HEK293 (cell line): ENCODE results near the gene SART1.
A peak's percentile ranks its signal among the peaks of the same experiment; 100 is the strongest.

ENCODE experiments used
- CTCF ChIA-PET: fragments of 350-600 bp; formaldehyde crosslinking; extraction: SDS; loops from one replicate; lab custom pipeline; 2021; ENCODE audit warnings: antibody characterized with exemption; lab: Yijun Ruan, JAX
- POLR2A ChIA-PET: fragments of 300-600 bp; formaldehyde crosslinking; extraction: SDS; loops from one replicate; lab custom pipeline; 2020; ENCODE audit warnings: antibody characterized with exemption, inconsistent platforms; lab: Yijun Ruan, JAX
- H3K27ac ChIP-seq: fragments of 200-500 bp; sonication (Bioruptor generic); 2 replicates; pipeline ENCODE4 v1.5.1; 2014; ENCODE audit warnings: low read depth, low read length, control low read depth, inconsistent platforms; ENCODE audit errors: extremely low read depth
- H3K36me3 ChIP-seq, 2 experiments: fragments of 200-500 bp in 1 of 2; sonication (Bioruptor generic) in 1 of 2; 1 replicate in 1 of 2; 2 replicates in 1 of 2; pipeline ENCODE4 v1.5.1; 2014 to 2017; ENCODE audit warnings: inconsistent platforms in 2 of 2, low read length in 2 of 2; ENCODE audit not compliant: control insufficient read depth in 2 of 2, insufficient read depth in 1 of 2
- H3K4me1 ChIP-seq: fragments of 200-500 bp; sonication (Bioruptor generic); 2 replicates; pipeline ENCODE4 v1.5.1; 2014; ENCODE audit warnings: mild to moderate bottlenecking, low read length, inconsistent platforms; ENCODE audit not compliant: control insufficient read depth, insufficient read depth
- H3K4me3 ChIP-seq: 2 replicates; pipeline ENCODE4 v1.5.1; 2011; ENCODE audit warnings: low read depth, mild to moderate bottlenecking, control low read depth, low read length, moderate library complexity
- H3K9me3 ChIP-seq: fragments of 200-500 bp; sonication (Bioruptor generic); 2 replicates; pipeline ENCODE4 v1.5.1; 2014; ENCODE audit warnings: low read depth, low read length, inconsistent platforms; ENCODE audit not compliant: control insufficient read depth, insufficient read depth
- GLIS1 ChIP-seq: fragments of 450-650 bp; formaldehyde crosslinking; IDR thresholded peaks from 2 replicates; pipeline ENCODE4 v1.5.1; 2016; ENCODE audit warnings: missing biosample characterization, missing genetic modification characterization
- GLIS2 ChIP-seq: fragments of 450-650 bp; formaldehyde crosslinking; IDR thresholded peaks from 2 replicates; pipeline ENCODE4 v1.5.1; 2016; ENCODE audit warnings: missing biosample characterization, missing genetic modification characterization
- KLF10 ChIP-seq: fragments of 450-650 bp; IDR thresholded peaks from 2 replicates; pipeline ENCODE4 v1.5.1; 2018; ENCODE audit warnings: missing biosample characterization, mild to moderate bottlenecking, missing genetic modification characterization
- SP3 ChIP-seq: fragments of 450-650 bp; formaldehyde crosslinking; IDR thresholded peaks from 2 replicates; pipeline ENCODE4 v1.5.1; 2016; ENCODE audit warnings: missing biosample characterization, missing genetic modification characterization
- ZBTB20 ChIP-seq: fragments of 450-650 bp; formaldehyde crosslinking; IDR thresholded peaks from 2 replicates; pipeline ENCODE4 v1.5.1; 2016; ENCODE audit warnings: missing biosample characterization, missing genetic modification characterization
- ZFP37 ChIP-seq: fragments of 450-650 bp; formaldehyde crosslinking; IDR thresholded peaks from 2 replicates; pipeline ENCODE4 v1.5.1; 2016; ENCODE audit warnings: missing biosample characterization, missing genetic modification characterization
- ZIC2 ChIP-seq: fragments of 450-650 bp; formaldehyde crosslinking; IDR thresholded peaks from 2 replicates; pipeline ENCODE4 v1.5.1; 2016; ENCODE audit warnings: missing biosample characterization, missing genetic modification characterization
- ZNF211 ChIP-seq: fragments of 450-650 bp; formaldehyde crosslinking; IDR thresholded peaks from 2 replicates; pipeline ENCODE4 v1.5.1; 2016; ENCODE audit warnings: low read depth, missing biosample characterization, missing genetic modification characterization
- ZNF24 ChIP-seq: fragments of 450-650 bp; formaldehyde crosslinking; IDR thresholded peaks from 2 replicates; pipeline ENCODE4 v1.5.1; 2016; ENCODE audit warnings: missing biosample characterization, missing genetic modification characterization
- ZNF248 ChIP-seq: fragments of 450-650 bp; formaldehyde crosslinking; IDR thresholded peaks from 2 replicates; pipeline ENCODE4 v1.5.1; 2017; ENCODE audit warnings: missing biosample characterization, missing genetic modification characterization
- ZNF266 ChIP-seq: fragments of 450-650 bp; formaldehyde crosslinking; IDR thresholded peaks from 2 replicates; pipeline ENCODE4 v1.5.1; 2016; ENCODE audit warnings: missing biosample characterization, missing genetic modification characterization, low read depth
- ZNF341 ChIP-seq: fragments of 450-650 bp; formaldehyde crosslinking; IDR thresholded peaks from 2 replicates; pipeline ENCODE4; 2016; ENCODE audit warnings: low read depth, missing biosample characterization, missing genetic modification characterization
- ZNF37A ChIP-seq: fragments of 450-650 bp; IDR thresholded peaks from 2 replicates; pipeline ENCODE4 v1.5.1; 2018; ENCODE audit warnings: missing biosample characterization, missing genetic modification characterization
- ZNF433 ChIP-seq: fragments of 450-650 bp; formaldehyde crosslinking; IDR thresholded peaks from 2 replicates; pipeline ENCODE4 v1.5.1; 2016; ENCODE audit warnings: missing biosample characterization, missing genetic modification characterization, low read depth
- ZNF544 ChIP-seq: fragments of 450-650 bp; formaldehyde crosslinking; IDR thresholded peaks from 2 replicates; pipeline ENCODE4 v1.5.0; 2017; ENCODE audit warnings: missing biosample characterization, missing genetic modification characterization
- ZNF558 ChIP-seq: fragments of 450-650 bp; formaldehyde crosslinking; IDR thresholded peaks from 2 replicates; pipeline ENCODE4 v1.5.1; 2016; ENCODE audit warnings: missing biosample characterization, missing genetic modification characterization
- ZNF624 ChIP-seq: fragments of 450-650 bp; formaldehyde crosslinking; IDR thresholded peaks from 2 replicates; pipeline ENCODE4 v1.5.1; 2017; ENCODE audit warnings: missing biosample characterization, missing genetic modification characterization
- ZNF660 ChIP-seq: fragments of 450-650 bp; IDR thresholded peaks from 2 replicates; pipeline ENCODE4 v1.5.1; 2018; ENCODE audit warnings: missing biosample characterization, mild to moderate bottlenecking, missing genetic modification characterization
- ZXDB ChIP-seq: fragments of 450-650 bp; formaldehyde crosslinking; IDR thresholded peaks from 2 replicates; pipeline ENCODE4 v1.5.1; 2016; ENCODE audit warnings: missing biosample characterization, missing genetic modification characterization
- TF ChIP-seq, protein P1 (sequence below): fragments of 450-650 bp; formaldehyde crosslinking; IDR thresholded peaks from 2 replicates; pipeline ENCODE4 v1.5.1; 2016; ENCODE audit warnings: missing biosample characterization, missing genetic modification characterization
- TF ChIP-seq, protein P2 (sequence below): fragments of 450-650 bp; formaldehyde crosslinking; IDR thresholded peaks from 2 replicates; pipeline ENCODE4 v1.5.1; 2016; ENCODE audit warnings: missing biosample characterization, missing genetic modification characterization, low read depth
- TF ChIP-seq, protein P3 (sequence below): fragments of 450-650 bp; formaldehyde crosslinking; IDR thresholded peaks from 2 replicates; pipeline ENCODE4 v1.5.1; 2016; ENCODE audit warnings: missing biosample characterization, missing genetic modification characterization
- TF ChIP-seq, protein P4 (sequence below): fragments of 450-650 bp; formaldehyde crosslinking; IDR thresholded peaks from 2 replicates; pipeline ENCODE4 v1.5.1; 2016; ENCODE audit warnings: missing biosample characterization, missing genetic modification characterization

SART1 gene

DNA sequence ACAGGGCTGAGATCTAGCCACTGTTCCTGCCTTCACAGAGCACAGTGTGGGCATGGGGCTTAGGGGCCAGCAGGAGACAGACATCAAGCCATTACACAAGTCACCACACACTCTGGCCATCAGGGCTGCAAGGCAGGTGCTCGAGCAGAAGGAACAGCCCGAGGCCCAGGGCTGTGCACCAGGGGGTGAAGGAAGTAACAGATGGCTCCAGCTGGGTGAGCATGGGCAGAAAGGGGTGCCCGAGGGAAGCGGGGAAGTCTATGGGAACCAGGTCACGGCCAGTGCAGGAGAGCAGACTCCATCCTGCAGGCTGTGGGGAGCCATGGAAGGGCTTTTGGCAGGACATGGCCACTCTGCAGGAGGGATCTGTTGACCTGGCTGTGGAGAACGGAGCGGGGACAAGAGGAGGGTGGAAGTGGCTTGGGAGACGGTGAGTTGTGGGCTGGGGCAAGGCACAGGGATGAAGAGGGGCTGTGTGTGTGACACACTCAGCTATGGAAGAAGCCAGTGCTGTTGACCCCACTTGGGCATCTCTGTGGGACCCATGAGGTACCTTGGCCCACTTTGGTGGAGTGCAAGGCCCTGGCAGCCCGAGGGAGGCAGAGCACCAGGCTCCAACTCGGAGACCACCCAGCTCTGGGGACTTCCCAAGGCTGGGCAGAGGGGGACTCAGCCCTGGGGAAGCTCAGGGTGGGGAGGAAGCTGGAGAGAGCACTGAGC, 46.3 kb upstream of the SART1 start:
- Histone ChIP-seq H3K9me3 (no peaks in the 10 kb centered on the region), H3K27ac (no peak overlapping the region), H3K36me3 (no peaks in the 10 kb centered on the region), H3K4me1 (no peaks in the 10 kb centered on the region; the same call in 1 of the 2 replicates), H3K4me3 (no peak overlapping the region)
- ChIA-PET CTCF (interaction anchor here (0.6 to 11.8 kb wide), 5 partner anchors 13 to 1065 kb away, joined by 3 to 189 read pairs (median 4); partner anchors contain the start of genes AP5B1, CCDC85B and FIBP), POLR2A (interaction anchor here (1.2 to 2.3 kb wide), 9 partner anchors 12 to 57 kb away, joined by 3 to 19 read pairs (median 6); partner anchors contain the start of genes CCDC85B, CFL1, FIBP and FOSL1)
- TF ChIP-seq ZIC2 (tag by site-specific recombination) = peak; percentile 71
- TF ChIP-seq ZNF248 (tag by site-specific recombination) = no peak
- TF ChIP-seq ZNF341 (tag by site-specific recombination) = peak; percentile 30; the same call in 1 of the 2 replicates

DNA sequence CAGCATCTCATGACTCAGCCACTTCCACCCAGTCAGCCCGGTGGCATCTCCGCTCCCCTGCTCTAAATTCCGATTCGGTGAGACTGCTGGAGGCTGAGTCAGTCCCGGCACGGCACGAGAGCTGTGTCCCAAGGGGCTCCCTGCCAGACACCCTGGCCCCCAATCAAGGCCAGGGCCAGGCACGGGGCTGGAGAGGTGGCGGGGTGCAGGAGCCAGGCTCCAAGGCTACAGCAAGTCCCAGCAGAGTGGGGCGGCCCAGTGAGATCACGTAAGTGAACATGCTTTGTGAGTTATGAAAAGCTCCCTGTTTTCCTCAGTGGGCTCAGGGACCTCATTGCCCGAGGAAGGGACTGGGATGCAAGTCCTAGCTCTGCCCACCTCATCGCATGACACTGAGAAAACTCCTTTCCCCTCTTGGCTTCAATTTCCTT, 45.7 kb upstream of the SART1 start:
- Histone ChIP-seq H3K4me3 (no peak overlapping the region), H3K36me3 (no peaks in the 10 kb centered on the region), H3K27ac (no peak overlapping the region), H3K9me3 (no peaks in the 10 kb centered on the region), H3K4me1 (no peaks in the 10 kb centered on the region; the same call in 1 of the 2 replicates)
- ChIA-PET POLR2A (interaction anchor here (1.2 to 2.3 kb wide), 9 partner anchors 12 to 58 kb away, joined by 3 to 19 read pairs (median 6); partner anchors contain the start of genes CCDC85B, CFL1, FIBP and FOSL1), CTCF (interaction anchor here (0.6 to 11.8 kb wide), 3 partner anchors 14 to 120 kb away, joined by 3 to 189 read pairs (median 5); partner anchors contain the start of genes CCDC85B and FIBP)
- TF ChIP-seq, protein P1, sequence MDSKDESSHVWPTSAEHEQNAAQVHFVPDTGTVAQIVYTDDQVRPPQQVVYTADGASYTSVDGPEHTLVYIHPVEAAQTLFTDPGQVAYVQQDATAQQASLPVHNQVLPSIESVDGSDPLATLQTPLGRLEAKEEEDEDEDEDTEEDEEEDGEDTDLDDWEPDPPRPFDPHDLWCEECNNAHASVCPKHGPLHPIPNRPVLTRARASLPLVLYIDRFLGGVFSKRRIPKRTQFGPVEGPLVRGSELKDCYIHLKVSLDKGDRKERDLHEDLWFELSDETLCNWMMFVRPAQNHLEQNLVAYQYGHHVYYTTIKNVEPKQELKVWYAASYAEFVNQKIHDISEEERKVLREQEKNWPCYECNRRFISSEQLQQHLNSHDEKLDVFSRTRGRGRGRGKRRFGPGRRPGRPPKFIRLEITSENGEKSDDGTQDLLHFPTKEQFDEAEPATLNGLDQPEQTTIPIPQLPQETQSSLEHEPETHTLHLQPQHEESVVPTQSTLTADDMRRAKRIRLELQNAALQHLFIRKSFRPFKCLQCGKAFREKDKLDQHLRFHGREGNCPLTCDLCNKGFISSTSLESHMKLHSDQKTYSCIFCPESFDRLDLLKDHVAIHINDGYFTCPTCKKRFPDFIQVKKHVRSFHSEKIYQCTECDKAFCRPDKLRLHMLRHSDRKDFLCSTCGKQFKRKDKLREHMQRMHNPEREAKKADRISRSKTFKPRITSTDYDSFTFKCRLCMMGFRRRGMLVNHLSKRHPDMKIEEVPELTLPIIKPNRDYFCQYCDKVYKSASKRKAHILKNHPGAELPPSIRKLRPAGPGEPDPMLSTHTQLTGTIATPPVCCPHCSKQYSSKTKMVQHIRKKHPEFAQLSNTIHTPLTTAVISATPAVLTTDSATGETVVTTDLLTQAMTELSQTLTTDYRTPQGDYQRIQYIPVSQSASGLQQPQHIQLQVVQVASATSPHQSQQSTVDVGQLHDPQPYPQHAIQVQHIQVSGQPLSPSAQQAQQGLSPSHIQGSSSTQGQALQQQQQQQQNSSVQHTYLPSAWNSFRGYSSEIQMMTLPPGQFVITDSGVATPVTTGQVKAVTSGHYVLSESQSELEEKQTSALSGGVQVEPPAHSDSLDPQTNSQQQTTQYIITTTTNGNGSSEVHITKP = peak; percentile 79
- TF ChIP-seq, protein P2, sequence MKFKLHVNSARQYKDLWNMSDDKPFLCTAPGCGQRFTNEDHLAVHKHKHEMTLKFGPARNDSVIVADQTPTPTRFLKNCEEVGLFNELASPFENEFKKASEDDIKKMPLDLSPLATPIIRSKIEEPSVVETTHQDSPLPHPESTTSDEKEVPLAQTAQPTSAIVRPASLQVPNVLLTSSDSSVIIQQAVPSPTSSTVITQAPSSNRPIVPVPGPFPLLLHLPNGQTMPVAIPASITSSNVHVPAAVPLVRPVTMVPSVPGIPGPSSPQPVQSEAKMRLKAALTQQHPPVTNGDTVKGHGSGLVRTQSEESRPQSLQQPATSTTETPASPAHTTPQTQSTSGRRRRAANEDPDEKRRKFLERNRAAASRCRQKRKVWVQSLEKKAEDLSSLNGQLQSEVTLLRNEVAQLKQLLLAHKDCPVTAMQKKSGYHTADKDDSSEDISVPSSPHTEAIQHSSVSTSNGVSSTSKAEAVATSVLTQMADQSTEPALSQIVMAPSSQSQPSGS (tag by site-specific recombination) = no peak
- TF ChIP-seq ZNF37A (tag by site-specific recombination) = no peak
- peak; percentile 47; the same call in 1 of the 2 replicates for TF ChIP-seq KLF10 (tag by site-specific recombination)
- peak; percentile 48; the same call in 1 of the 2 replicates for TF ChIP-seq ZXDB (tag by site-specific recombination)
- TF ChIP-seq ZNF544 (tag by site-specific recombination) = no peak
- TF ChIP-seq ZNF433 (tag by site-specific recombination) = no peak
- peak; percentile 47; the same call in 1 of the 2 replicates for TF ChIP-seq ZBTB20 (tag by site-specific recombination)
- TF ChIP-seq ZNF211 = no peak
- 0 out of 2 replicates have a peak, but pooled peaks have one; percentile 36 for TF ChIP-seq SP3
- peak; percentile 83 for TF ChIP-seq GLIS2 (tag by site-specific recombination)
- no peak for TF ChIP-seq ZNF624 (tag by site-specific recombination)
- no peak for TF ChIP-seq ZNF266
- TF ChIP-seq ZFP37 (tag by site-specific recombination) = 0 out of 2 replicates have a peak, but pooled peaks have one; percentile 45
- 0 out of 2 replicates have a peak, but pooled peaks have one; percentile 38 for TF ChIP-seq ZNF24 (tag by site-specific recombination)
- TF ChIP-seq ZNF660 (tag by site-specific recombination) = peak; percentile 65; the same call in 1 of the 2 replicates
- TF ChIP-seq ZNF558 = no peak
- TF ChIP-seq GLIS1 = peak; percentile 75
- TF ChIP-seq, protein P3, sequence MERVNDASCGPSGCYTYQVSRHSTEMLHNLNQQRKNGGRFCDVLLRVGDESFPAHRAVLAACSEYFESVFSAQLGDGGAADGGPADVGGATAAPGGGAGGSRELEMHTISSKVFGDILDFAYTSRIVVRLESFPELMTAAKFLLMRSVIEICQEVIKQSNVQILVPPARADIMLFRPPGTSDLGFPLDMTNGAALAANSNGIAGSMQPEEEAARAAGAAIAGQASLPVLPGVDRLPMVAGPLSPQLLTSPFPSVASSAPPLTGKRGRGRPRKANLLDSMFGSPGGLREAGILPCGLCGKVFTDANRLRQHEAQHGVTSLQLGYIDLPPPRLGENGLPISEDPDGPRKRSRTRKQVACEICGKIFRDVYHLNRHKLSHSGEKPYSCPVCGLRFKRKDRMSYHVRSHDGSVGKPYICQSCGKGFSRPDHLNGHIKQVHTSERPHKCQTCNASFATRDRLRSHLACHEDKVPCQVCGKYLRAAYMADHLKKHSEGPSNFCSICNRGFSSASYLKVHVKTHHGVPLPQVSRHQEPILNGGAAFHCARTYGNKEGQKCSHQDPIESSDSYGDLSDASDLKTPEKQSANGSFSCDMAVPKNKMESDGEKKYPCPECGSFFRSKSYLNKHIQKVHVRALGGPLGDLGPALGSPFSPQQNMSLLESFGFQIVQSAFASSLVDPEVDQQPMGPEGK = peak; percentile 92
- TF ChIP-seq, protein P4, sequence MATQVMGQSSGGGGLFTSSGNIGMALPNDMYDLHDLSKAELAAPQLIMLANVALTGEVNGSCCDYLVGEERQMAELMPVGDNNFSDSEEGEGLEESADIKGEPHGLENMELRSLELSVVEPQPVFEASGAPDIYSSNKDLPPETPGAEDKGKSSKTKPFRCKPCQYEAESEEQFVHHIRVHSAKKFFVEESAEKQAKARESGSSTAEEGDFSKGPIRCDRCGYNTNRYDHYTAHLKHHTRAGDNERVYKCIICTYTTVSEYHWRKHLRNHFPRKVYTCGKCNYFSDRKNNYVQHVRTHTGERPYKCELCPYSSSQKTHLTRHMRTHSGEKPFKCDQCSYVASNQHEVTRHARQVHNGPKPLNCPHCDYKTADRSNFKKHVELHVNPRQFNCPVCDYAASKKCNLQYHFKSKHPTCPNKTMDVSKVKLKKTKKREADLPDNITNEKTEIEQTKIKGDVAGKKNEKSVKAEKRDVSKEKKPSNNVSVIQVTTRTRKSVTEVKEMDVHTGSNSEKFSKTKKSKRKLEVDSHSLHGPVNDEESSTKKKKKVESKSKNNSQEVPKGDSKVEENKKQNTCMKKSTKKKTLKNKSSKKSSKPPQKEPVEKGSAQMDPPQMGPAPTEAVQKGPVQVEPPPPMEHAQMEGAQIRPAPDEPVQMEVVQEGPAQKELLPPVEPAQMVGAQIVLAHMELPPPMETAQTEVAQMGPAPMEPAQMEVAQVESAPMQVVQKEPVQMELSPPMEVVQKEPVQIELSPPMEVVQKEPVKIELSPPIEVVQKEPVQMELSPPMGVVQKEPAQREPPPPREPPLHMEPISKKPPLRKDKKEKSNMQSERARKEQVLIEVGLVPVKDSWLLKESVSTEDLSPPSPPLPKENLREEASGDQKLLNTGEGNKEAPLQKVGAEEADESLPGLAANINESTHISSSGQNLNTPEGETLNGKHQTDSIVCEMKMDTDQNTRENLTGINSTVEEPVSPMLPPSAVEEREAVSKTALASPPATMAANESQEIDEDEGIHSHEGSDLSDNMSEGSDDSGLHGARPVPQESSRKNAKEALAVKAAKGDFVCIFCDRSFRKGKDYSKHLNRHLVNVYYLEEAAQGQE (tag by site-specific recombination) = no peak
